ENCODE results near the gene ESPN. TPM values are rescaled to one million over a fixed set of nuclear protein-coding genes. Genes with fewer than 3 reads are reported as not detected.

The ESPN gene
- total RNA-seq, 2 experiments from 2014 or later, result not detected

- TF ChIP-seq, protein P1, sequence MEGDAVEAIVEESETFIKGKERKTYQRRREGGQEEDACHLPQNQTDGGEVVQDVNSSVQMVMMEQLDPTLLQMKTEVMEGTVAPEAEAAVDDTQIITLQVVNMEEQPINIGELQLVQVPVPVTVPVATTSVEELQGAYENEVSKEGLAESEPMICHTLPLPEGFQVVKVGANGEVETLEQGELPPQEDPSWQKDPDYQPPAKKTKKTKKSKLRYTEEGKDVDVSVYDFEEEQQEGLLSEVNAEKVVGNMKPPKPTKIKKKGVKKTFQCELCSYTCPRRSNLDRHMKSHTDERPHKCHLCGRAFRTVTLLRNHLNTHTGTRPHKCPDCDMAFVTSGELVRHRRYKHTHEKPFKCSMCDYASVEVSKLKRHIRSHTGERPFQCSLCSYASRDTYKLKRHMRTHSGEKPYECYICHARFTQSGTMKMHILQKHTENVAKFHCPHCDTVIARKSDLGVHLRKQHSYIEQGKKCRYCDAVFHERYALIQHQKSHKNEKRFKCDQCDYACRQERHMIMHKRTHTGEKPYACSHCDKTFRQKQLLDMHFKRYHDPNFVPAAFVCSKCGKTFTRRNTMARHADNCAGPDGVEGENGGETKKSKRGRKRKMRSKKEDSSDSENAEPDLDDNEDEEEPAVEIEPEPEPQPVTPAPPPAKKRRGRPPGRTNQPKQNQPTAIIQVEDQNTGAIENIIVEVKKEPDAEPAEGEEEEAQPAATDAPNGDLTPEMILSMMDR (conservative IDR thresholded peaks at IDR 0.05; ENCODE audit: low read length), result peak; percentile 68
- TF ChIP-seq EZH2phosphoT487 (IDR thresholded peaks at IDR 0.05; ENCODE audit: borderline replicate concordance, low read depth, low read length), result no peak
- no peak overlapping the region for H3K27ac ChIP-seq (ENCODE audit: low read depth, low read length, poor library complexity, severe bottlenecking)
- intact Hi-C loops (cut with micrococcal nuclease; ENCODE audit: unreplicated experiment), result loop anchor here (2.0 kb wide), 1 partner anchor 34 kb away; no protein-coding TSS in a partner anchor
- no peaks in the 10 kb centered on the region for H3K9me3 ChIP-seq (ENCODE audit: low read length)
- H3K4me3 ChIP-seq (ENCODE audit: low read depth, low read length, poor library complexity, severe bottlenecking), result no peak overlapping the region
- ChIA-PET CTCF (ENCODE audit: unreplicated experiment) (no interaction called here), POLR2A (interaction anchor here (0.6 kb wide), 1 partner anchor 1374 kb away, joined by 9 read pairs; the partner anchor contains the start of gene VAMP3)
- H3K79me2 ChIP-seq (ENCODE audit: insufficient read depth, low read depth, low read length), result peaks cover 1% of the 10 kb centered on the region; the same call in 1 of the 2 replicates
- no peak overlapping the region for H2AFZ ChIP-seq (ENCODE audit: low read length)
- DNase-seq (ENCODE audit: low spot score), result peak; percentile 27
- H3K4me2 ChIP-seq (ENCODE audit: low read length), result no peak overlapping the region
- no peaks in the 10 kb centered on the region for H3K36me3 ChIP-seq (ENCODE audit: insufficient read depth, low read length)
- H3K9me2 ChIP-seq (ENCODE audit: insufficient read depth, low read length), result no peaks in the 10 kb centered on the region
- BruUV-seq (replicated peaks), result no TSS peak
- H4K20me1 ChIP-seq (ENCODE audit: insufficient read depth, low read length), result 0 out of 2 replicates have a peak, but pooled peaks cover 6% of the 10 kb centered on the region
- peaks cover 11% of the 10 kb centered on the region for H3K4me1 ChIP-seq (ENCODE audit: insufficient read depth, low read length, poor library complexity, severe bottlenecking)
Observed at GRCh38 chr1:6396998-6397397, 27.6 kb upstream of the ESPN start.

GRCh38 chr1:6397844-6398441 is 26.6 kb upstream of the ESPN start:
- no peak for DNase-seq (ENCODE audit: low spot score)
- H3K9me2 ChIP-seq (ENCODE audit: insufficient read depth, low read length), result no peaks in the 10 kb centered on the region
- intact Hi-C loops (cut with micrococcal nuclease; ENCODE audit: unreplicated experiment), result loop anchor here (2.0 kb wide), 1 partner anchor 35 kb away; no protein-coding TSS in a partner anchor
- ChIA-PET POLR2A (no interaction called here), CTCF (ENCODE audit: unreplicated experiment) (no interaction called here)
- no peaks in the 10 kb centered on the region for H3K9me3 ChIP-seq (ENCODE audit: low read length)
- peaks cover 6% of the 10 kb centered on the region for H3K4me1 ChIP-seq (ENCODE audit: insufficient read depth, low read length, poor library complexity, severe bottlenecking)
- no peak for TF ChIP-seq EZH2phosphoT487 (IDR thresholded peaks at IDR 0.05; ENCODE audit: borderline replicate concordance, low read depth, low read length)
- TF ChIP-seq, protein P1 (conservative IDR thresholded peaks at IDR 0.05; ENCODE audit: low read length), result no peak
- no peak overlapping the region for H3K4me2 ChIP-seq (ENCODE audit: low read length)
- H2AFZ ChIP-seq (ENCODE audit: low read length), result no peak overlapping the region
- BruUV-seq (replicated peaks), result no TSS peak
- H3K27ac ChIP-seq (ENCODE audit: low read depth, low read length, poor library complexity, severe bottlenecking), result no peak overlapping the region
- no peaks in the 10 kb centered on the region for H4K20me1 ChIP-seq (ENCODE audit: insufficient read depth, low read length)
- H3K4me3 ChIP-seq (ENCODE audit: low read depth, low read length, poor library complexity, severe bottlenecking), result no peak overlapping the region
- no peaks in the 10 kb centered on the region for H3K79me2 ChIP-seq (ENCODE audit: insufficient read depth, low read depth, low read length)
- no peaks in the 10 kb centered on the region for H3K36me3 ChIP-seq (ENCODE audit: insufficient read depth, low read length)

- POLR2A ChIA-PET, result no interaction called here
- no peak for DNase-seq (ENCODE audit: low spot score)
- H3K4me3 ChIP-seq (ENCODE audit: low read depth, low read length, poor library complexity, severe bottlenecking), result no peak overlapping the region
- no peaks in the 10 kb centered on the region for H3K9me2 ChIP-seq (ENCODE audit: insufficient read depth, low read length)
- H3K79me2 ChIP-seq (ENCODE audit: insufficient read depth, low read depth, low read length), result no peaks in the 10 kb centered on the region
- no peaks in the 10 kb centered on the region for H3K9me3 ChIP-seq (ENCODE audit: low read length)
- no peak overlapping the region for H3K4me2 ChIP-seq (ENCODE audit: low read length)
- TF ChIP-seq, protein P1 (conservative IDR thresholded peaks at IDR 0.05; ENCODE audit: low read length), result no peak
- no peak for TF ChIP-seq EZH2phosphoT487 (IDR thresholded peaks at IDR 0.05; ENCODE audit: borderline replicate concordance, low read depth, low read length)
- intact Hi-C loops (cut with micrococcal nuclease; ENCODE audit: unreplicated experiment), result no loop called here
- H3K36me3 ChIP-seq (ENCODE audit: insufficient read depth, low read length), result no peaks in the 10 kb centered on the region
- H3K4me1 ChIP-seq (ENCODE audit: insufficient read depth, low read length, poor library complexity, severe bottlenecking), result peaks cover 1% of the 10 kb centered on the region
- BruUV-seq (replicated peaks), result no TSS peak
- no peak overlapping the region for H2AFZ ChIP-seq (ENCODE audit: low read length)
- no peak overlapping the region for H3K27ac ChIP-seq (ENCODE audit: low read depth, low read length, poor library complexity, severe bottlenecking)
- CTCF ChIA-PET (ENCODE audit: unreplicated experiment), result no interaction called here
- no peaks in the 10 kb centered on the region for H4K20me1 ChIP-seq (ENCODE audit: insufficient read depth, low read length)
Observed at GRCh38 chr1:6399294-6399693, 25.3 kb upstream of the ESPN start.

Measured in OCI-LY7 (cell line).